GM18907 (cell line): Measurements from ENCODE around the gene FOXP1.
A peak's percentile ranks its signal among the peaks of the same experiment; 100 is the strongest.

Experiments
- ATAC-seq: cut with Tn5 transposase; IDR thresholded peaks from one replicate; pipeline ENCODE4 v1.9.1; 2021; ENCODE audit warnings: mild to moderate bottlenecking, moderate library complexity; ENCODE audit not compliant: unreplicated experiment

FOXP1 gene

GRCh38 chr3:71166339-71167240 is 416.9 kb downstream of the FOXP1 start:
- ATAC-seq: no peak

- no peak for ATAC-seq
Measured at GRCh38 chr3:71164881-71165280, 418.6 kb downstream of the FOXP1 start.

- no peak for ATAC-seq
Measured at GRCh38 chr3:71163198-71163918, 420.2 kb downstream of the FOXP1 start.

- ATAC-seq: no peak
Measured at GRCh38 chr3:71162221-71162620, 421.3 kb downstream of the FOXP1 start.

- ATAC-seq: no peak
Measured at GRCh38 chr3:71160785-71161546, 422.6 kb downstream of the FOXP1 start.

GRCh38 chr3:71156062-71156665 is 427.4 kb downstream of the FOXP1 start:
- ATAC-seq: no peak

GRCh38 chr3:71154846-71155245 is 428.7 kb downstream of the FOXP1 start:
- no peak for ATAC-seq

- no peak for ATAC-seq
Measured at GRCh38 chr3:71153713-71154112, 429.8 kb downstream of the FOXP1 start.

- no peak for ATAC-seq
Measured at GRCh38 chr3:71152892-71153265, 430.6 kb downstream of the FOXP1 start.

GRCh38 chr3:71152039-71152891 is 431.3 kb downstream of the FOXP1 start:
- ATAC-seq: no peak

- peak; percentile 75 for ATAC-seq
Measured at GRCh38 chr3:71149959-71150954, 433.3 kb downstream of the FOXP1 start.

GRCh38 chr3:71148455-71149060 is 435.0 kb downstream of the FOXP1 start:
- no peak for ATAC-seq

GRCh38 chr3:71146673-71147072 is 436.9 kb downstream of the FOXP1 start:
- ATAC-seq: no peak

- no peak for ATAC-seq
Measured at GRCh38 chr3:71145954-71146353, 437.6 kb downstream of the FOXP1 start.

- ATAC-seq: no peak
Measured at GRCh38 chr3:71144525-71145253, 438.8 kb downstream of the FOXP1 start.

- ATAC-seq: no peak
Measured at GRCh38 chr3:71143493-71143892, 440.0 kb downstream of the FOXP1 start.

- ATAC-seq: no peak
Measured at GRCh38 chr3:71142441-71143161, 440.9 kb downstream of the FOXP1 start.
